IMR-90 (cell line): Measurements from ENCODE around the gene BSND. TPM values are rescaled to one million over a fixed set of nuclear protein-coding genes. Genes with fewer than 3 reads are reported as not detected.

Experiments used
- ATAC-seq: fragments of 200-7000 bp; cut with Tn5 transposase; 2 replicates; pipeline ENCODE4 v1.9.1; 2020; ENCODE audit warnings: low read depth, mild to moderate bottlenecking, moderate library complexity
- BruUV-seq: library from RNA; stranded (reverse); fragments of 400-500 nt; replicated peaks from 2 replicates; lab custom pipeline; 2021; lab: Mats Ljungman, UMichigan
- CTCF ChIA-PET: fragments of 300-600 bp; formaldehyde crosslinking; extraction: SDS; loops from one replicate; lab custom pipeline; 2021; ENCODE audit warnings: antibody characterized with exemption; lab: Yijun Ruan, JAX
- POLR2A ChIA-PET: fragments of 300-600 bp; sonication (Branson Sonifier 250); formaldehyde crosslinking; loops from one replicate; lab custom pipeline; 2022; ENCODE audit warnings: antibody characterized with exemption; ENCODE audit not compliant: unreplicated experiment; lab: Charles Lee
- DNase-seq: peaks from one replicate; pipeline ENCODE4 v3.0.0; 2013
- H2AFZ ChIP-seq: replicated peaks from 2 replicates; pipeline ENCODE3; 2013; ENCODE audit warnings: low read length, mild to moderate bottlenecking; ENCODE audit not compliant: poor library complexity
- H2AK5ac ChIP-seq: 2 replicates; pipeline ENCODE4 v1.6.1; 2013; ENCODE audit warnings: low read depth, low read length, inconsistent platforms
- H2AK9ac ChIP-seq: replicated peaks from 2 replicates; pipeline ENCODE3; 2013; ENCODE audit warnings: mild to moderate bottlenecking, low read depth, low read length, moderate library complexity; ENCODE audit not compliant: poor library complexity
- H2BK120ac ChIP-seq: 2 replicates; pipeline ENCODE4 v1.6.1; 2013; ENCODE audit warnings: low read depth, low read length, inconsistent platforms
- H2BK15ac ChIP-seq: 3 replicates; pipeline ENCODE4 v1.6.1; 2013; ENCODE audit warnings: low read depth, low read length, inconsistent platforms
- H2BK20ac ChIP-seq: 2 replicates; pipeline ENCODE4 v1.6.1; 2013; ENCODE audit warnings: low read depth, mild to moderate bottlenecking, inconsistent platforms, low read length, moderate library complexity
- H2BK5ac ChIP-seq: 2 replicates; pipeline ENCODE4 v1.6.1; 2013; ENCODE audit warnings: mild to moderate bottlenecking, low read depth, low read length, inconsistent platforms; ENCODE audit not compliant: poor library complexity, severe bottlenecking
- H3K14ac ChIP-seq: replicated peaks from 2 replicates; pipeline ENCODE4 v1.6.1; 2013; ENCODE audit warnings: low read depth, low read length, inconsistent platforms
- H3K18ac ChIP-seq: 2 replicates; pipeline ENCODE4 v1.6.1; 2013; ENCODE audit warnings: low read depth, low read length, control low read depth
- H3K23ac ChIP-seq: 2 replicates; pipeline ENCODE4 v1.6.1; 2013; ENCODE audit warnings: low read depth, low read length, inconsistent platforms
- H3K27ac ChIP-seq: 2 replicates; pipeline ENCODE4 v1.5.1; 2013; ENCODE audit warnings: mild to moderate bottlenecking, control low read depth, low read length; ENCODE audit not compliant: insufficient read depth
- H3K27me3 ChIP-seq: 2 replicates; pipeline ENCODE4 v1.6.1; 2013; ENCODE audit warnings: low read length; ENCODE audit not compliant: control insufficient read depth, insufficient read depth
- H3K36me3 ChIP-seq: 2 replicates; pipeline ENCODE4 v1.6.1; 2013; ENCODE audit warnings: low read length, mixed read lengths; ENCODE audit not compliant: control insufficient read depth, insufficient read depth
- H3K4ac ChIP-seq: 2 replicates; pipeline ENCODE4 v1.6.1; 2013; ENCODE audit warnings: low read depth, low read length, inconsistent platforms
- H3K4me1 ChIP-seq: 2 replicates; pipeline ENCODE4 v1.6.1; 2013; ENCODE audit warnings: low read length, mixed read lengths; ENCODE audit not compliant: control insufficient read depth, insufficient read depth
- H3K4me2 ChIP-seq: 2 replicates; pipeline ENCODE4 v1.6.1; 2013; ENCODE audit warnings: low read depth, mild to moderate bottlenecking, control low read depth, low read length, moderate library complexity
- H3K4me3 ChIP-seq: 2 replicates; pipeline ENCODE4 v1.5.1; 2013; ENCODE audit warnings: low read depth, mild to moderate bottlenecking, control low read depth, low read length, moderate library complexity; ENCODE audit not compliant: insufficient read depth
- H3K56ac ChIP-seq: 2 replicates; pipeline ENCODE4 v1.6.1; 2013; ENCODE audit warnings: low read length, inconsistent platforms; ENCODE audit not compliant: insufficient read depth; ENCODE audit errors: extremely low read depth
- H3K79me1 ChIP-seq, 2 experiments: 2 replicates each; pipeline ENCODE4 v1.6.1; 2013; ENCODE audit warnings: low read length in 2 of 2, inconsistent platforms in 1 of 2, low read depth in 1 of 2
- H3K9ac ChIP-seq: 2 replicates; pipeline ENCODE4 v1.6.1; 2013; ENCODE audit warnings: low read depth, low read length, control low read depth
- H3K9me1 ChIP-seq: 2 replicates; pipeline ENCODE4 v1.6.1; 2013; ENCODE audit warnings: low read length, inconsistent platforms; ENCODE audit not compliant: insufficient read depth
- H3K9me3 ChIP-seq: 2 replicates; pipeline ENCODE4 v1.6.1; 2013; ENCODE audit warnings: low read length; ENCODE audit not compliant: control insufficient read depth, insufficient read depth
- H4K20me1 ChIP-seq: 2 replicates; pipeline ENCODE4 v1.6.1; 2013; ENCODE audit warnings: low read length, inconsistent platforms; ENCODE audit not compliant: insufficient read depth
- H4K5ac ChIP-seq: 2 replicates; pipeline ENCODE4 v1.6.1; 2013; ENCODE audit warnings: mild to moderate bottlenecking, low read depth, low read length, control low read depth
- H4K8ac ChIP-seq, 2 experiments: 2 replicates each; pipeline ENCODE4 v1.6.1; 2013; ENCODE audit warnings: low read depth in 2 of 2, low read length in 2 of 2, control low read depth in 1 of 2, inconsistent platforms in 1 of 2
- H4K91ac ChIP-seq: 2 replicates; pipeline ENCODE4 v1.6.1; 2013; ENCODE audit warnings: low read depth, low read length, inconsistent platforms; ENCODE audit not compliant: insufficient read depth
- BHLHE40 ChIP-seq: fragments of 150-350 bp; IDR thresholded peaks from 2 replicates; pipeline ENCODE4 v1.6.1; 2016; ENCODE audit warnings: mild to moderate bottlenecking, low read depth, low read length
- CEBPB ChIP-seq: IDR thresholded peaks from 2 replicates; pipeline ENCODE4 v1.6.1; 2012; ENCODE audit warnings: low read depth, low read length, improper control_type of control experiment
- CHD1 ChIP-seq: IDR thresholded peaks from 2 replicates; pipeline ENCODE4 v1.6.1; 2012; ENCODE audit warnings: low read depth, low read length, improper control_type of control experiment
- FOS ChIP-seq: fragments of 150-350 bp; IDR thresholded peaks from 2 replicates; pipeline ENCODE4 v1.6.1; 2016; ENCODE audit warnings: low read depth, low read length
- MAFK ChIP-seq: IDR thresholded peaks from 2 replicates; pipeline ENCODE4 v1.6.1; 2012; ENCODE audit warnings: low read depth, low read length, improper control_type of control experiment
- MAZ ChIP-seq: IDR thresholded peaks from 2 replicates; pipeline ENCODE4 v1.6.1; 2012; ENCODE audit warnings: low read depth, mild to moderate bottlenecking, low read length, improper control_type of control experiment, moderate library complexity, borderline replicate concordance
- MXI1 ChIP-seq: IDR thresholded peaks from 2 replicates; pipeline ENCODE4 v1.6.1; 2012; ENCODE audit warnings: low read depth, mild to moderate bottlenecking, low read length, moderate library complexity, borderline replicate concordance
- NFE2L2 ChIP-seq: fragments of 150-350 bp; IDR thresholded peaks from 2 replicates; pipeline ENCODE4 v1.6.1; 2016; ENCODE audit warnings: low read depth, mild to moderate bottlenecking, low read length
- POLR2A ChIP-seq: IDR thresholded peaks from 2 replicates; pipeline ENCODE4 v1.6.1; 2012; ENCODE audit warnings: mild to moderate bottlenecking, low read depth, low read length
- RAD21 ChIP-seq: IDR thresholded peaks from 2 replicates; pipeline ENCODE4 v1.6.1; 2012; ENCODE audit warnings: low read length, improper control_type of control experiment
- RCOR1 ChIP-seq: IDR thresholded peaks from 2 replicates; pipeline ENCODE4 v1.6.1; 2012; ENCODE audit warnings: mild to moderate bottlenecking, low read length, improper control_type of control experiment; ENCODE audit not compliant: insufficient replicate concordance
- RFX5 ChIP-seq: IDR thresholded peaks from 2 replicates; pipeline ENCODE4 v1.8.0; 2012; ENCODE audit warnings: low read depth, mild to moderate bottlenecking, low read length, moderate library complexity
- SMC3 ChIP-seq: fragments of 150-350 bp; IDR thresholded peaks from 2 replicates; pipeline ENCODE4 v1.6.1; 2016; ENCODE audit warnings: low read depth, mild to moderate bottlenecking, antibody characterized with exemption, low read length, moderate library complexity
- whole genome bisulfite sequencing, 2 experiments: methylation state at CpG; one replicate each; pipeline versions ENCODE4 v1.1.5 to v1.1.7; 2013; ENCODE audit warnings: missing lambda C conversion rate in 2 of 2; ENCODE audit not compliant: insufficient read length in 1 of 2; ENCODE audit errors: extremely low coverage in 2 of 2; 5-methylcytosine and 5-hydroxymethylcytosine counted together
- dilution Hi-C: fragments of 300-500 bp; cut with HindIII; formaldehyde crosslinking; loops from one replicate; pipeline ENCODE4 v1.14.3; 2018; ENCODE audit warnings: low sequenced_read_pairs; ENCODE audit not compliant: unreplicated experiment
- in situ Hi-C: fragments of 300-500 bp; cut with MboI; formaldehyde crosslinking; loops from 3 replicates; pipeline ENCODE4 v1.14.3; 2019; ENCODE audit warnings: low sequenced_read_pairs, inconsistent platforms, mixed read lengths
- intact Hi-C: fragments of 100-400 bp; cut with micrococcal nuclease; formaldehyde crosslinking; loops from 2 replicates; pipeline ENCODE4 v1.10.0; 2022
- polyA plus RNA-seq, 3 experiments: library from polyadenylated mRNA; depleted of rRNA; stranded (reverse); fragments of >200 nt; gene quantifications; 2 replicates each; pipeline ENCODE4 v1.2.3, GENCODE V29; 2012; ENCODE audit warnings: low replicate concordance in 1 of 3
- total RNA-seq: library from RNA; depleted of rRNA; stranded (reverse); fragments of >200 nt; gene quantifications from 2 replicates; pipeline ENCODE4 v1.2.3, GENCODE V29; 2012
- TF ChIP-seq, protein P1 (sequence below): conservative IDR thresholded peaks from 2 replicates; pipeline ENCODE4 v1.5.1; 2012; ENCODE audit warnings: mild to moderate bottlenecking, low read depth, low read length, improper control_type of control experiment
- TF ChIP-seq, protein P2 (sequence below): fragments of 150-350 bp; IDR thresholded peaks from 2 replicates; pipeline ENCODE4 v1.6.1; 2016; ENCODE audit warnings: low read depth, mild to moderate bottlenecking, low read length, moderate library complexity, borderline replicate concordance
- TF ChIP-seq, protein P3 (sequence below): fragments of 150-350 bp; IDR thresholded peaks from 2 replicates; pipeline ENCODE4 v1.6.1; 2017; ENCODE audit warnings: mild to moderate bottlenecking, antibody characterized with exemption, low read length, low read depth

Gene BSND
- total and polyA plus RNA-seq, 2 of the 4 experiments (the other 2 are of a cell fraction), result not detected

DNA sequence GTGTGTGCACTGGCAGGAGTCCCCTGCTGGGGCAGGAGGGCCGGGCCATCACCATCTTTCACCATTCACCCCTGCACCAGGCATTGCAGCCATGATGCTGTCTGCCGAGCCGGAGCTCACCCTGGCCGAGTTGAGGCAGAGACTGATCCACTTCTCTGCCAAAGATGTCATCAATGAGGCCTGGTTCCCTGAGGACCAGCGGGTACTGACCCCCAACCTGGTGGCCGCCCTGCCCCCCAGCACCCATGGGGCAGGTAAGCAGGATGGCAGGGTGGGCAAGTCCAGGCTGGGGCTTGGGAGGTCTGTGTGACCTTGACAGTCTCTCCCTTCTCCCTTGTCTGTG lies 59.2 kb downstream of the BSND start:
- Histone ChIP-seq H3K27me3 (peaks cover 24% of the 10 kb centered on the region), H3K9ac (no peak overlapping the region), H2BK20ac (no peak overlapping the region), H3K4me2 (no peak overlapping the region), H2AK5ac (no peak overlapping the region), H3K4me1 (no peaks in the 10 kb centered on the region), H2BK5ac (no peak overlapping the region), H2BK15ac (no peak overlapping the region), H4K91ac (no peak overlapping the region), H4K5ac (no peak overlapping the region), H3K9me1 (0 out of 2 replicates have a peak, but pooled peaks cover 7% of the 10 kb centered on the region), H2BK120ac (no peak overlapping the region), H4K20me1 (no peaks in the 10 kb centered on the region), H3K18ac (no peak overlapping the region), H3K4me3 (no peak overlapping the region), H3K4ac (no peak overlapping the region), H2AK9ac (no peak overlapping the region), H3K9me3 (no peaks in the 10 kb centered on the region), H3K23ac (no peak overlapping the region), H3K79me1 (no peaks in the 10 kb centered on the region), H3K27ac (no peak overlapping the region), H4K8ac (no peak overlapping the region), H2AFZ (no peak overlapping the region), H3K36me3 (no peaks in the 10 kb centered on the region), H3K56ac (no peak overlapping the region), H3K14ac (no peak overlapping the region)
- dilution Hi-C loops, result no loop called here
- DNase-seq, result no peak
- ChIA-PET POLR2A (no interaction called here), CTCF (no interaction called here)
- ATAC-seq, result no peak
- in situ Hi-C loops, result no loop called here
- intact Hi-C loops, result no loop called here
- WGBS, 2 experiments, result no CpG with 5 or more reads among the region's 6 CpGs
- no TSS peak for BruUV-seq
- TF ChIP-seq, protein P1, sequence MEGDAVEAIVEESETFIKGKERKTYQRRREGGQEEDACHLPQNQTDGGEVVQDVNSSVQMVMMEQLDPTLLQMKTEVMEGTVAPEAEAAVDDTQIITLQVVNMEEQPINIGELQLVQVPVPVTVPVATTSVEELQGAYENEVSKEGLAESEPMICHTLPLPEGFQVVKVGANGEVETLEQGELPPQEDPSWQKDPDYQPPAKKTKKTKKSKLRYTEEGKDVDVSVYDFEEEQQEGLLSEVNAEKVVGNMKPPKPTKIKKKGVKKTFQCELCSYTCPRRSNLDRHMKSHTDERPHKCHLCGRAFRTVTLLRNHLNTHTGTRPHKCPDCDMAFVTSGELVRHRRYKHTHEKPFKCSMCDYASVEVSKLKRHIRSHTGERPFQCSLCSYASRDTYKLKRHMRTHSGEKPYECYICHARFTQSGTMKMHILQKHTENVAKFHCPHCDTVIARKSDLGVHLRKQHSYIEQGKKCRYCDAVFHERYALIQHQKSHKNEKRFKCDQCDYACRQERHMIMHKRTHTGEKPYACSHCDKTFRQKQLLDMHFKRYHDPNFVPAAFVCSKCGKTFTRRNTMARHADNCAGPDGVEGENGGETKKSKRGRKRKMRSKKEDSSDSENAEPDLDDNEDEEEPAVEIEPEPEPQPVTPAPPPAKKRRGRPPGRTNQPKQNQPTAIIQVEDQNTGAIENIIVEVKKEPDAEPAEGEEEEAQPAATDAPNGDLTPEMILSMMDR, result no peak
- TF ChIP-seq CEBPB, result no peak
- TF ChIP-seq, protein P2, sequence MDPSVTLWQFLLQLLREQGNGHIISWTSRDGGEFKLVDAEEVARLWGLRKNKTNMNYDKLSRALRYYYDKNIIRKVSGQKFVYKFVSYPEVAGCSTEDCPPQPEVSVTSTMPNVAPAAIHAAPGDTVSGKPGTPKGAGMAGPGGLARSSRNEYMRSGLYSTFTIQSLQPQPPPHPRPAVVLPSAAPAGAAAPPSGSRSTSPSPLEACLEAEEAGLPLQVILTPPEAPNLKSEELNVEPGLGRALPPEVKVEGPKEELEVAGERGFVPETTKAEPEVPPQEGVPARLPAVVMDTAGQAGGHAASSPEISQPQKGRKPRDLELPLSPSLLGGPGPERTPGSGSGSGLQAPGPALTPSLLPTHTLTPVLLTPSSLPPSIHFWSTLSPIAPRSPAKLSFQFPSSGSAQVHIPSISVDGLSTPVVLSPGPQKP, result no peak
- TF ChIP-seq MAZ, result no peak
- TF ChIP-seq FOS, result no peak
- TF ChIP-seq POLR2A, result no peak
- TF ChIP-seq NFE2L2, result no peak
- TF ChIP-seq, protein P3, sequence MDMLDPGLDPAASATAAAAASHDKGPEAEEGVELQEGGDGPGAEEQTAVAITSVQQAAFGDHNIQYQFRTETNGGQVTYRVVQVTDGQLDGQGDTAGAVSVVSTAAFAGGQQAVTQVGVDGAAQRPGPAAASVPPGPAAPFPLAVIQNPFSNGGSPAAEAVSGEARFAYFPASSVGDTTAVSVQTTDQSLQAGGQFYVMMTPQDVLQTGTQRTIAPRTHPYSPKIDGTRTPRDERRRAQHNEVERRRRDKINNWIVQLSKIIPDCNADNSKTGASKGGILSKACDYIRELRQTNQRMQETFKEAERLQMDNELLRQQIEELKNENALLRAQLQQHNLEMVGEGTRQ, result no peak
- no peak for TF ChIP-seq CHD1
- TF ChIP-seq SMC3, result no peak
- no peak for TF ChIP-seq MXI1
- TF ChIP-seq RFX5, result no peak
- no peak for TF ChIP-seq BHLHE40
- no peak for TF ChIP-seq RCOR1
- no peak for TF ChIP-seq MAFK
- no peak for TF ChIP-seq RAD21
